HG02623 (cell line): ENCODE measurements around the gene POLE2.
A peak's percentile ranks its signal among the peaks of the same experiment; 100 is the strongest.
"Not testable (repeated sequence)": the region's sequence is repeated elsewhere in the genome, so short reads cannot be mapped to it uniquely, and the experiment has no call there.

Experiments
- ATAC-seq: cut with Tn5 transposase; IDR thresholded peaks from one replicate; pipeline ENCODE4 v1.9.1; 2021; ENCODE audit warnings: moderate library complexity; ENCODE audit not compliant: unreplicated experiment

The POLE2 gene

DNA sequence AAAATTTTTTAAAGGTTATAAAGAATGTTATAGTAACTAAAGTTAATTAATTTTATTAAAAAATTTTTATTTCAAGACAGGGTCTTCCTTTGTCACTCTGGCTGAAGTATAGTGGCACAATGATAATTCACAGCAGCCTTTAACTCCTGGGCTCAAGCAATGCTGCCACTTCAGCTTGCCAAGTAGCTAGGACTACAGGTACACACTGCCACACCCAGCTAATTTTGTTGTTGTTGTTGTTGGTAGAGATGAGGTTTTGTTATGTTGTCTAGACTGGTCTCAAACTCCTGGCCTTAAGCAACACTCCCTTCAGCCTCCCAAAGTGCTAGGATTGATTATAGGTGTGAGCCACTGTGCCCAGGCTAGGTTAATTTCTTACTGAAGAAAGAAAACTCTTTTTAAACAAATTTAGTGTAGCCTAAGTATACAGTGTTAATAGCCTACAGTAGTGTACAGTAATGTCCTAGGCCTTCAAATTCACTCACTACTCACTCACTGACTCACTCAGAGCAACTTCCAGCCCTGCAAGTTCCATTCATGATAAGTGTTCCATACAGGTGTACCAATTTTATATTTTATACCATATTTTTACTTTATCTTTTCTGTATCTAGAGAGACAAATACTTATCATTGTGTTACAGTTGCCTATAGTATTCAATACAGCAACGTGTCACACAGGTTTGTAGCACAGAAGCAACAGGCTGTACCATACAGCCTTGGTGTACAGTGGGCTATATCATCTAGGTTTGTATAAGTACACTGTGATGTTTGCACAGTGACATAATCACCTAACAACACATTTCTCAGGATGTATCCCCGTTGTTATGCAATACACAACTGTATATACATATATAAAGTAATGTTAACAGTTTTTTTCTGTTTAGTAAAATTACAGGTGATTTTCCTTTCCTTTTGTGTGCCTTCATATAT, 28.2 kb downstream of the POLE2 start:
- ATAC-seq, result no peak

DNA sequence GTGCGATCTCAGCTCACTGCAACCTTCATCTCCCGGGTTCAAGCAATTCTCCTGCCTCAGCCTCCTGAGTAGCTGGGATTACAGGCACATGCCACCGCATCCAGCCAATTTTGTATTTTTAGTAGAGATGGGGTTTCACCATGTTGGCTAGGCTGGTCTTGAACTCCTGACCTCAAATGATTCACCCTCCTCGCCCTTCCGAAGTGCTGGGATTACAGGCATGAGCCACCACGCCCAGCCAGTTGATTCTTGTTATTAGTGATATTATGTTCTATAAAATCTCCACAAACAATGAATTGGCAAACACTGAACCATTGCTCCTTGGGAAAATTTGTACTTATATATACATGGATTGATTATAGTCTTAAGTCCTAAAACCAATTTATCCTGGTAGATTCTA, 30.5 kb downstream of the POLE2 start:
- ATAC-seq, result not testable (repeated sequence)

DNA sequence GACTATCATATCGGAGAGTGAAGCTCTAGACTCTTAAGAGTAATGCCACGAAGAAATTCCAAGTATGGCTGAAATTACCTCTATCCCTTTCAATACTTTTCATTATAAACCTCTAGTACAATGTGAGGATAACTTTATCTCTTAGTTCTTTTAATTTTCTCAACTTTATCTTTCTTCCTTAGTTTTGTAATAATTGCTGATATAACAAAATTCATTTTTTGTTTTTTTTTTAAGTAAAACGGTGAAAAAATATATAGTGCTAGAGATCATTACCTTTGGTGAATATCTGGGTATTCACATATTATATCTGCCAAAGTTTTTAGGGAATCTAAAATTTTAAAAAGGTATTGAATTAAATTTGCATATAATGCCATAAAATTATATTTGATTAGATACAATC, 33.5 kb downstream of the POLE2 start:
- no peak for ATAC-seq

DNA sequence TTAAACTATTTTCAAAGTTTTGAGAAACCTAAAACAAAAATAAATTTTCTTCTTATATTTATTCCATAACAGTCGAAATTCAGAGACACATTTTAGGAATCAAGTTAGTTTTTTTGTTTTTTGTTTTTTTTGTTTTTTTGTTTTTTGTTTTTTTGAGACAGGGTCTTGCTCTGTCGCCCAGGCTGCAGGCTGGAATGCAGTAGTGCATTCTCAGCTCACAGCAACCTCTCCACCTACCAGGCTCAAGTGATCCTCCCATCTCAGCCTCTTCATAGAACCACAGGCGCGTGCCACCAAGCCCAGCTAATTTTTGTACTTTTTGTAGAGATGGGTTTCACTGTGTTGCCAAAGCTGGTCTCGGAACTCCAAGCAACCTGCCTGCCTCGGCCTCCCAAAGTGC, 34.5 kb downstream of the POLE2 start:
- ATAC-seq, result no peak

DNA sequence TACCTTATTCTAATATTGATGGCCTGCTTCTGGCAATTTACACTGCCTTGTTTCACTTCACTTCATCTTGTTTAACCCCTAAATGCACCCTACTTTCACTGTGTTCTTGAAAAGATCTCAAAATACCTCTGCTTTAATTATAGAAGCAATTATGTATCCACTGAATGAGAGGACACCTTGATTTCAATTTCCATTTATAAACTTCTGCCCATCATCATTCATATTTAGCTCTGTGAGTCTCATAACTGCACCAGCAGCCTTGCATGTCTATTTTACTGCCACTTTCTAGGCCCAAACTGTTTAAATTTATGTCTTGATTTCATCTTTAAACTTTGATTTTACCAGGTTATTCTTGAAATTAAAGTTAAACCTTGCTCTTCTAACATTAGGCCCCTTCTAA, 45.9 kb downstream of the POLE2 start:
- ATAC-seq, result no peak

DNA sequence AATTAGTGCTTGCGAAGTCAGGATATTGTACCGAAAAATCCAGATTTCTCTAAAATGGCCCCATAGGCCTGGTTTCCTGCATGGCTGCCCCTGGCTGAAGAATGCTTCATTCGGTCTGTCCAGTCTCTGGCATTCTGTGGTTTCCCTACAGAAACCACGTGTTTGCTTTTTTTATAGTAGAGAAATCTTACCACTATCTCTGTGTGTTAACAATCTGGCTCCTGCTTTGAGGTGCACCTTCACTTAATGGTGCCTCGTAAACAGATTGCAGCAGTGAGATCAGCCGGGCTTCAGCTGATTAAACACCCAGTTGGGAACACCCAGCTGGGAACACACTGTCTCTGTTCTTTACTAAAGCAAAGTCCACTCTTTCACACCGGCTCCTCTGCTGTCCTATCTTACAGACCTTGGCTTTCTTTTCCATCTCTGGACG, 46.3 kb downstream of the POLE2 start:
- no peak for ATAC-seq

DNA sequence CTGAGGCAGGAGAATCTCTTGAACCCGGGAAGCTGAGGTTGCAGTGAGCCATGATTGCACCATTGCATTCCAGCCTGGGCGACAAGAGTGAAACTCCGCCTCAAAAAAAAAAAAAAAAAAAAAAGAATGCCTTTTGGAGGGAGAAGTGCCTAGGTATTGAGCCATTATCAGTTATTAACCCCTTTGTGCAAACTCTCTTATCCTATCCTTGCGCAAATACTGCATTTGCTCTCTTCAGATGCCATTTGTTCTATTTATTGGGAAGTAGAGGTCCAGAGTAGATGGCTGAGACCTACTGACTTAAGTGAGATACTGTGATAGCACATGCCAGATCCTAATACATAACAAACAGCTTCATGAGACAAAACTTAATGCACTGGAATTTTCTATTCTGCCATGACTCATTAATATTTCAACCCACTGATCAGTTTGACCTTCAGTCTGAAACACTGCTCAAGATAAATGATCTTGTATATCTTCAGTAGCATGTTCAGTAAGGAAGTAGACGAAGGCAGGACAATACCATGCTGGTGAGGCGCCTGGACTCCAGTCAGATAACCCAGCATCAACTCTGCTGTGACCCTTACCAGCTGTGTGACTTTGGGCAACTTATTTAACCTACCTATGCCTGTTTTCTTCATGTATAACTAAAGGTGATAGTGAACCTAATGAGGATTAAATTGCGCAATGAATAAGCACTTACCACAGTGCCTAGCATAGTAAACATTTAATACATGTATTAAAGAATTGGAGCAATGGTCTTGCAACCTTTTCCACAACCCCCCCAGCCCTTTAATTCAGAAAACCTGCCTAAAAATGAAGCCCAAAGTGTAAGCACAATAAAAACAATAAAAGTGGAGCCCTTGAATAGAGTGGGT, 47.2 kb downstream of the POLE2 start:
- ATAC-seq, result no peak

DNA sequence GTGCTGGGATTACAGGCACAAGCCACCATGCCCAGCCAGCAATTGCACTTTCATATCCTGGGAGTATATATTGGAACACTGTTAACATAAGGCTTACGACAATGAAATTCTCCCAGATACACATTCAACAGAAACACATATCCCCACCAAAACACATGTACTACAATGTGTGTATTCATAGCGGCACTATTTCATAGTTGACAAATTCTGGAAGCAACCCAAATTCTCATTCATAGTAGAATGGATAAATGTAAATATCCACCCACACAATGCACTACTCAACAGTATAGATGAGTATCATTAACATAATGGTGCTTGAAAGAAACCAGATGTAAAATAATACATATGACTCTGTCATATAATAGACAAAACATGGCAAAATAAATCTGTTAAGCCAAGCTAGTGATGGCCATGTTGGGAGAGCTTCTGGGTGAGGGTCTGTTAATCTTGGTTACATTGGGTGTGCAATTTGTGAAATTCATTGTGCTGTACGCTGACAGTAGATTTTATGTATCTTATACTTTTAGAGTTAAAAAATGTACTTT, 50.4 kb downstream of the POLE2 start:
- ATAC-seq, result no peak

DNA sequence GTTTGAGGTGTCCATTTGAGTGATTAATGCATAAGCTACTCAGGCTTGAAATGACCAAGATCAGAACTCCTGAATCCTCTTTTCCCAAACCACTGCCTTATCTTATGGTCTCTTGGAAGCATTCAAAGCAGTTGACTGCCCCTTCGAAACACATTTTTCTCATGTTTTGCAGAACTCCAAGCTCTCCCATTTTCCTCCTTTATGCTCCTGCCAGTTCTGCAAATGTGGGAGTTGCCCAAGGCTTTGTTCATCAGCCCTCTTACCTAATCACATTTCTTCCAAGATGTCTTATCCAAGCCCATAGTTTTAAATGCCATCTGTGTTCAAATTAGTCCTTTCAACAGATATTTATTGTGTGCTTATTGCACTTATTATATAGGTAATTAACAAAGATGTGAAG, 51.1 kb downstream of the POLE2 start:
- no peak for ATAC-seq

DNA sequence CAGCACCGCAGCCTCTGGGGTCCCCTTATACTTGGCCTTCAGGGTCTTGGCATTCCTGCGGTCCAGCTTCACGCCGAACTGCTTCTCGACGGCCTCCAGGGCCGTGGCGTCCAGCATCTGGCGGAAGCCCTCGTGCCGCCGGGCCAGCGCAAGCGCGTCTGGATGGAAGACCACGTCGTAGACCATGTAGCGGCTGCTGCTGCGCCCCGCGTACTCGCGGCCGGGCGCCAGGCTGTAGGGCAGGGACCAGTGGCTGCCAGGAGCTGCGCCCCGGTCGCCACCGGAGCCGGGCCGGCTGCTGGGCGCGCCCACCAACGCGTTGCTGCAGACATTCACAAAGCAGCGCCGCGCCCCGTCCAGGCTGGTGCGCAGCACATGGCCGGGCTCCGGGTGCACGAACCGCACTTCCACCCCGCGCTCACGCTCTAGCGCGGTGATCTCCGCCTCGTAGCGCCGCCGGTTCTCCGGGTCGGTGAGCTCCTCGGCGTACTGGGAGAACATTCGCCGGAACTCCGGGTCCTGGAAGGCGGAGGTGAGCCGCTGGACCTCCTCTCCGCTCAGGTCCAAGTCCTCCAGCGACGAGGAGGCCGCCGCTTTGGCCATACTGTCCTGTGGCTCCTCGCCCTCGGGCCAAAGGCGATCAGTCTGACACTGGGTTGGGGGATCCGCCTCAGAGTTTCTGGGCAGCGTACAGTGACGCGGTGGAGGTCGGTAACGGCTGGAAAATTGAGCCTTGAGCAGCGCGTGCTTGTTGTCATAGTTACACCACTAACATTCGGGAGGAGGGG, 53.3 kb downstream of the POLE2 start, which contains the start of gene DNAAF2:
Gene DNAAF2, minus strand, starts transcription at position 698 of the 788 bp plus-strand sequence. Its CDS starts 95 bp downstream, at position 603.
- peak; percentile 21 for ATAC-seq

DNA sequence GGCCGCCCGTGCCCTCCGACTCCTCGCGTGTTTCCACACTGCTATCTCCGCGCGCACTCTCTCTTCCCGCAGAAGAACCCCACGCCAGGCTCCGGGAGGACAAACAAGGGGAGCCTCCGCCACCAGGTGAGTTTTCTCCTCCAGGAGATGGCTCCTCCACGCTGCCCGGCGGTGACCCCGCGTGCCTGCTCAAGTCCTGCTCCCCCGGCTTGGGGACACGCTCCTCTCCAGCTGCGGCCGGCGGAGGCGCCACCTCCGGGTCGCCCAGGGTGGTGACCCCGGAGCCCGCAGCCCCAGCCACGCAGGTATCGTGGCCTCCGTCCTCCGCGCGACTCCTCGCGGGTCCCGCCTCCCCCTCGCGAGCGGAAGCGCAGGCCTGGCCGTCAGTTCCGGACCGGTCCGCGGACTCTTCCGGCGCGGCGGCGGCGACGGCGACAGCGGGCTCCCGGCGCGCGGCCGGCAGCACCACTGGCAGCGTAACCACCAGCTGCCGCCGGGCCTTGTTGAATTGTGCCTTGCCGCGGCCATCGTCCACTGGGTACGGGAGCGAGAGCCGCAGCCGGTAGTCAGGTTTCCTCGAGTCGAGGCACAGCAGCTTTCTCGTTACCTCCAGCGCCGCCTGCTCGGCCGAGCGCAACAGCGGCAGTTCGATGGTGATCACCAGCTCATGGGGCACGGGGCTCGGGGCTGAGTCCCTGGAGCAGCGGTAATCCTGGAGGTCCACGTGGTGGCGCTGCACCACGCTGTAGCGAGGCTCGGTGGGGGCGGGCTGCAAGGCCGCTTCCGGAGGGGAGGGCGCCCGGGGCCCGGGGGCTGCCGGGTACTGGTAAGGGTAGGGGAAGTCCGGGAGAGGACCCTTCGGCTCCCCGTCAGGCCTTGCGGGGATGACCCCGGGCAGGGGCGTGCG, 54.1 kb downstream of the POLE2 start:
- peak; percentile 72 for ATAC-seq

DNA sequence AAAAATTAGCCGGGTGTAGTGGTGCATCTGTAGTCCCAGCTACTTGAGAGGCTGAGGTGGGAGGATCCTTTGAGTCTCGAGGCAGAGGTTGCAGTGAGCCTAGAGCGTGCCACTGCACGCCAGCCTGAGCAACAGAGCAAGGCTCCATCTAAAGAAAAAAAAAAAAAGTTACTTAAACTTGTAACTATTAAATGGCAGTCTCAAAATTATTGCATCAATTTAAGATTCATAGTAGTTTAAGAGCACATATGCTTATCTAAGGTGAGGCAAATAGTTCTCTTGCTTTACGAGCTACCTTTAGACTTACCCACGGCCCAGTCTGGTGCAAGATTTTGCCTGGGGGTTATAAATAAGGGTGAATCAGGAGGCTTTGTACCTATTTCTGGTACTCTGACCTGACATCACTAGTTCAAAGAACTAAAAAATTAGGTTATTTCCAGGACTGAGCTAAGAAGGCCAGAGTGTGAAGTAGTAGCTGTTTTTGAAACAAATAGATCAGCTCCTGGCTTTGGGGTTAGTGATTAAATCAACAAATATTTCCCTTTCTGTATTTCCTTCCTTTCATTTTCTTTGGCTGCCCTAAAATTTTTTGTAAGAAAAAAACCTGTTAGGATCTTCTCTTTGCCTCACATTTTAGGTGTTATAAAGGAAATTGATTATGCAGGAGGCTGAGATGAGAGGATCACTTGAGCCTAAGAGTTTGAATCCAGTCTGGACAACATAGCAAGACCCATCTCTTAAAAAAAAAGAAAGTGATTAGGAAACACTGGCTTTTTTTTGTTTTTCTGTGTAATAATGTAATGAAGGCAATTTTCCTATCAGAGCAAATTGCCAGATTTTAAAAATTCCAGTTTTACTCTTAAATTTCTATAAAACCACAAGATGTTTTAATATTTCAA, 63.8 kb downstream of the POLE2 start:
- ATAC-seq, result no peak

DNA sequence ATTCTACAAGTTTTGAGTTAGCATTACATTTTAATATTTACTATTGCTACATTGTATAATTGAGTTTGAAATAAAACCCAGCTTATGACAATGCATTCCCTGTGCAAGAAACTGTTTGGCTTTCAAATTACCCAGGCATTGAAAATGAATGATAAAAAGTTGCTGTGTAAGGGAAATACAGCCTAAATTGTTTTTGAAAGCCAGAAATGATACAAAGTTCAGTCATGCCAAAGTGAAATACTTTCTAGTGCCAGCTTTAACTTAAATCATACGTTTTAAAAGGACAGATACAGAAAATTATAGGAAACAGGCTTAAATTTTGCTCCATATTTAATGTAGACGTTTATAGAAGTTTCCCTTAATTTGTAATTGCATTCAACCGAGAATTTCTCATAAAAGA, 64.6 kb downstream of the POLE2 start:
- ATAC-seq, result no peak

DNA sequence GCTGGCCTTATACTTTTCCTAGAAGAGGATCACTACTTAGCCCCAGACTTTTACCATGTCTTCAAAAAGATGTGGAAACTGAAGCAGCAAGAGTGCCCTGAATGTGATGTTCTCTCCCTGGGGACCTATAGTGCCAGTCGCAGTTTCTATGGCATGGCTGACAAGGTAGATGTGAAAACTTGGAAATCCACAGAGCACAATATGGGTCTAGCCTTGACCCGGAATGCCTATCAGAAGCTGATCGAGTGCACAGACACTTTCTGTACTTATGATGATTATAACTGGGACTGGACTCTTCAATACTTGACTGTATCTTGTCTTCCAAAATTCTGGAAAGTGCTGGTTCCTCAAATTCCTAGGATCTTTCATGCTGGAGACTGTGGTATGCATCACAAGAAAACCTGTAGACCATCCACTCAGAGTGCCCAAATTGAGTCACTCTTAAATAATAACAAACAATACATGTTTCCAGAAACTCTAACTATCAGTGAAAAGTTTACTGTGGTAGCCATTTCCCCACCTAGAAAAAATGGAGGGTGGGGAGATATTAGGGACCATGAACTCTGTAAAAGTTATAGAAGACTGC, 65.9 kb downstream of the POLE2 start:
- ATAC-seq, result no peak

DNA sequence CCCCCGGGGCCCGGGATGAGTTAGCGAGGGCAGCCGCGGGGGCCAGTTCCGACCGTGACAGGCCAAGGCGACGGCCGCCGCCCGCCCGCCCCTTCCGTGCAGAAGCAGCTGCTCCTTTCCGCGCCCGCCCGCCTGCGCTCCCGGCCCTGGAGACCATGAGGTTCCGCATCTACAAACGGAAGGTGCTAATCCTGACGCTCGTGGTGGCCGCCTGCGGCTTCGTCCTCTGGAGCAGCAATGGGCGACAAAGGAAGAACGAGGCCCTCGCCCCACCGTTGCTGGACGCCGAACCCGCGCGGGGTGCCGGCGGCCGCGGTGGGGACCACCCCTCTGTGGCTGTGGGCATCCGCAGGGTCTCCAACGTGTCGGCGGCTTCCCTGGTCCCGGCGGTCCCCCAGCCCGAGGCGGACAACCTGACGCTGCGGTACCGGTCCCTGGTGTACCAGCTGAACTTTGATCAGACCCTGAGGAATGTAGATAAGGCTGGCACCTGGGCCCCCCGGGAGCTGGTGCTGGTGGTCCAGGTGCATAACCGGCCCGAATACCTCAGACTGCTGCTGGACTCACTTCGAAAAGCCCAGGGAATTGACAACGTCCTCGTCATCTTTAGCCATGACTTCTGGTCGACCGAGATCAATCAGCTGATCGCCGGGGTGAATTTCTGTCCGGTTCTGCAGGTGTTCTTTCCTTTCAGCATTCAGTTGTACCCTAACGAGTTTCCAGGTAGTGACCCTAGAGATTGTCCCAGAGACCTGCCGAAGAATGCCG, 66.7 kb downstream of the POLE2 start:
- ATAC-seq, result peak; percentile 15

DNA sequence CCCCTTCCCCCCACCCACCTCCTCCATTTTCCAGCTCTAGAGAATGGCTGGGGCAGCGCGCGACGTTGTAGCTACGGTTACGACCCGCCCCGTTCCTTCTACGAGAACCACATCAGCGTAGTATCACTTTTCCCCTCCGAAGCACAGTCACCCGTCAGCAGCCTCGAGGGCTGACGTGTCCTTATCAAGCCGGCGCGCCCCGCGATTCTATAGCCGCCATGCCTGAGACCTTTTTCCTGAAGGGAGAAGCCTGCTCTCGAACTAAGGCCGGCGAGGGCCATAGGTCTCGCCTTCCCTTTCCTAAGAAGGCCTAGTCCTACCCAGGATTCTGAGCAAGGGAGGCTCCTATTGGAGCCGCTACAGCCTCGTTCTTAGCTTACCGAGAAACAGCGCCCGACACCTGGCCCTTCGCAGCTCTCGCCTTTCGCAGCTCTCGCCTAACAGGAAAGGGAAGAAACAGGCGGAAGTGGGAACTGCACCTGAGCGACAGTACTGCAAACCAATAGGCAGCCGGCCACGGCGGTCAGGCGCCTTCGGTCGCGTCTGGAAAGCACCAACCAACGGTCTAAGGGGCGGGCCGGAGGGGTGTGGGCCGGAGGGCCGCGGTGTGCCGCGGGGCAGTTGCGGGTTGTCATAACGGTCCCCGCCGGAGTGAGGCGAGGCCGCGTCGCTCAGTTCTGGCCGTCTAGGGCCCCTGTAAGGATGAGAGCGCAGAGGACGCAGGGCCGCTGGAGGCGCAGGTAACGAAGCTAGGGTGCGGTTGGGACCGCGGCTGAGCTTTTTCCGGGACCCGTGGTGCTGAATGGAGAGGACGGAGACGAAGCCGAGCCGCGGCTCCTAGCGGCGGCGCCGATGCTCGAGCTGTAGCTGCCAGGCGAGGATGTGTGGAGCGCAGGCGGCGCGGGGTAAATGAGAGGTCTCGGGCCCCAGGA, 67.6 kb downstream of the POLE2 start, which contains the start of the genes MGAT2 and RPL36AL:
Gene MGAT2, plus strand, starts transcription at position 618 of the 932 bp plus-strand sequence. CDS start 470 bp downstream, outside the sequence.
Gene RPL36AL, minus strand, starts transcription at position 445 of the 932 bp plus-strand sequence. CDS start 1,522 bp downstream, outside the sequence.
- peak; percentile 94 for ATAC-seq
